Stimulated activated CD8-positive, alpha-beta memory T cell treated with anti-CD3 and anti-CD28 coated beads, Interleukin-4, amount 100 ng/mL, for 4 hours (primary cell): ENCODE results near the gene RERE.
"Not testable (repeated sequence)": the region's sequence is repeated elsewhere in the genome, so short reads cannot be mapped to it uniquely, and the experiment has no call there.

ENCODE experiments used
- DNase-seq, 2 donors: peaks; one replicate each; pipeline ENCODE4 v3.0.0-alpha.2; 2020; ENCODE audit warnings: low read depth in 2 of 2, low spot score in 1 of 2

Gene RERE

DNA sequence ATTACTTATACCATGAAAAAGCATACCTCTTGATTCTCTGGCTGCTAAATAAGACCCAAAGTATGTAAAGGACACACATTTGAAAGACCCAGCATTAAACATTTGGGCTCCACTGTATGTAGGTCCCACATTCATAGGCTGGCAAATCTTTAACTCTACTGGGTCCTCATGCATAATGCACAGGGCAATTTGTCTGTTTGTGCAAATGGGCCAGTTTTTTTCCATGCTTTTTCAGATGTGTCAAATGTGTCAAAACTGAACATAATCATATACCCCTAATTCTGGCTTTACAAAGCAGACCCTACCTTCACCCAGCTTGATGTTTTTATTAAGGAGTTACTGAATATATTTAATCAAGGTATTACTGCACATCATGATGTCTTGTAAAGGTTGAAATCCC, 63.7 kb downstream of the RERE start:
- DNase-seq = no peak

DNA sequence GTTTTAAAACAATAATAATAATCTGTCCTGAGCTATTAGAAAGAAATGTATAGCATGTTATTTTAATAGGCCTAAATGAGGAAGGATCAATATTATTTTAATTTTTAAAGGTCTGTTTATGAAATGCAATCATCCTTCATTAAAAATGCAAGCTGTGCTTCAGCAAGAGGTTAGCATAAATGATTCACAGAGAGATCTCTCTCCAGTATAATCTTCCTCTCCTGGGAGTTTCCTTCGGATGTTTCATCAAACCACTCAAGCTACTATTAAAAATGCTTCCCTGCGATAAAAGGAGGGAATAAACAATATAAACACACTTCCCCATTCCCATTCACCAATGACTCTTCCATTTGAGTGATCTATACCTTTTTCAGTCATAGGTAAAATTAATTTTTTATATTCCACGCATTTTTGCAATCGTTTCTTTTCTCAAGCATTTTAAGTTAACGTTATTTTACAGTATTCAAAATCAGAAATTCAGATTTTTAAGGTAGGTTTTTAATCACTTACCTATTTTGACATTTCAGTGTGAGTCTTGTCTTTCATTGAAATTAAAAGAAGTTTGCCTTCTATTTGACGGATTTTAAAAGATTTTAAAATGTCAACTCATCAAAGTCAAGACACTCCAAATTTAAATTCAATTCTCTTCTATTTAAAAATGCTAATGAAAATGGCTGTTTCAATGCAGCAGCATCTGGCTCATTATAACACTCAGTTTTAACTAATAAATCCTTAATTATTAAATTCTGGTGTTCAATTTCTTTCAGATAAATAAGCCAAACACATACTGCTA, 64.3 kb downstream of the RERE start:
- DNase-seq = no peak

DNA sequence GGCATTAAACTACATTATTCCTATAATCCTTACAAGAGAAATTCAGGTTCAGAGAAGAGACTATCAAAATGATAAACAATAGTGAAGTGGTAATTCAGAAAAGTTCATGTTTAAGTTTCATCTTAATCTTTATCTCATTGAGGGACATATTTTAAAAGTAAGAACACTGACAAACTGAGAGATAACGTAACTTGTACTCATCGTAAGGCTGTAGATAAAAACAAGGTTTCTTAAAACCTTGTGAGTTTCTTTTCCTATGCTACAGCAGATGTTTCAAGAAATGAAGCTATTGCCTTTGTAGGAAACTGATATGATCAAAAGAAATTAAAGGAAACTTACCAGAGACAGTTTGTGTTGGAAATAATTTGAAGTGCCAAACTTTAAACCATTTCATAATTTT, 65.0 kb downstream of the RERE start:
- DNase-seq = no peak

DNA sequence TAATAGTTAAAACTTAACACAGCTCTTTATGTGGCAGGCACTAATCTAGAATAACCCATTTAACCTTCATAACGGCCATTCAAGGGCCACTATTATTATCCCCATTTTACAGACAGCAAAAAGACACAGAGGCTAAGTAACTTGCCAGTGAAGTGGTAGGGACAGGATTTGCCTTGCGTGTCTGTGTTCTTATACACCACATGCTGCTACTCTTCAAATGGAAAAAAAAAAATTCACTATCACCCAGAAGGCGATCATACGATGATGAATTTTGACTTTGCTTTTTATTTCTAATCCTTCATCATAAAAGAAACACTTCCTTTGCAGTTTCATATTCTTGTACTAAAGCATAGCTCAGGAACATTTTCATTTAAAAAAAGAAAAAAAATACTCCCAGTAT, 65.5 kb downstream of the RERE start:
- DNase-seq = no peak

DNA sequence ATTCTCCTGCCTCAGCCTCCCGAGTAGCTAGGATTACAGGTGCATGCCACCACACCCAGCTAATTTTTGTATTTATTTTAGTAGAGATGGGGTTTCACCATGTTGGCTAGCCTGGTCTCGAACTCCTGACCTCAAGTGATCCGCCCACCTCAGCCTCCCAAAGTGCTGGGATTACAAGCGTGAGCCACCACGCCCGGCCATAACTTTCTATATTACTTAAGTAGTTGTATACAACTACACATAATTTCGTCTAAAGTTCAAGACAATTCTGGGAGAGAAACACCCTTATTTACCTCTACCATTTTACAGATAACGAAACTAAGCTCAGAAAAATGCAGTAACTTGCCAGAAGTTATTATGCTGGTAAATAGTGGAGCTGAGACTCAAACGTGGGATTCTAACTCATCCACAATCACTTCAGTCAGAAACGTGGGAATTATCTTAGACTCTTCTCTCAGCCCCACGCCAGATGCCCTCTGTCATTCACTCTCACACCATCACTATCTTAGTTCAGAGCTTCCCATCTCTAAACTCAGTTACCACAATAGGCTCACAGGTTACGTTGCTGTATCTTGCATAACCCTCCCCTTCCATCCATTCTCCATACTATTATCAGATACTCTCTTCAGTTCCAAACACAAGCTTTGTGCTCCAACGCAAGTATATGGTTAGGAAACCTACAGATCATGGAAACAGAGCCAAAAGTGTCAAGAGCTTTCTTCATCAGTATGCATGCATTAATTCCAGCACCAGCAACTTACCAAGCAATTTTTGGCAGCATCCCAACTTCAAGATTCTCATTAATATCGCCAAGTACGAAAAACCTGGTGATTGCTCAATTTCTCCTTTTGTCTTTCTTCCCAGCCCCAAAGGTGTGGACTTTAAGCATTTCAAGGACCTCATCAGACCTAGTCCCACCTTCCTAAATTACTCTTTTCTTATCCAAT, 69.3 kb downstream of the RERE start:
- DNase-seq = no peak

DNA sequence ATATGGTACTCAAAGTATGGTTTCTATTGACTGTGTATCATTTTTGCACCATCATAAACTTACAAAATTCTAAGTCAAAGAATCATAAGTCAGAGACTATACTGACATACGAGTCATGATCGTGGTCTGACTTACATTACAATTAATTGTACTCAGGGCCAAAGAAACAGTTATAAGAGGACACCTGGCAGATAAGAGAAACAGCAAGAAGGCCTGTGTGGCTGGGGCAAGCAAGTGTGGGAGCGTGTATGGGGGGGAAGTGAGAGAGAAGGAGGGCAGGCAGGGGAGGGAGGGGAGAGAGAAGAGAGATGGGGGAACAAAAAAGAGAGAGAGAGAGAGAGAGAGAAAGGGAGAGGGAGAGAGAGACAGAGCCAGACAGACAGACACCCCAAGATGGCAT, 70.9 kb downstream of the RERE start:
- DNase-seq = no peak

DNA sequence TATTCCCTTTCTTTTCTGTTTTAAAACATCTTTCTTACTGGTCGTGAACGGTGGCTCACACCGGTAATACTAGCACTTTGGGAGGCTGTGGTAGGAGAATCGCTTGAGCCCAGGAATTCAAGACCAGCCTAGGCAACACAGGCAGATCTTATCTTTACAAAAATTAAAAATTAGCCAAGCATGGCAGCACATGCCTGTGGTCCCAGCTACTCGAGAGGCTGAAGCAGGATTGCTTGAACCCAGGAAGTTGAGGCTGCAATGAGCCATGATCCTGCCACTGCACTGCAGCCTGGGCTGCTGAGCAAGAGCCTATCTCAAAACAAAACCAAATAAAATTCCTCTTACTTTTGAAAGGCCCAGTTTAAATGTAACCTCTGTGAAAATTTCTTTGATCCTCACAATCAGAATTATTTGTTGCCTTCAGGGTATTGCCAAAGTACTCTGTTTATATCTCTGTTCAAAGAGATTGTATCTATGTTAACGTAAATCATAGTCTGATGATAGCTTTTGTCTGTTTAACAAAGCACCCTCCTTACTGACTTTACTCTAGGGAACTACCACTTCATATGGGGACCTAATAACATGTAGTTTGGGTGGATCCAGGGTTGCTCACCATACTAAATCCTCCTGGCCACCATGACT, 71.6 kb downstream of the RERE start:
- DNase-seq = no peak

DNA sequence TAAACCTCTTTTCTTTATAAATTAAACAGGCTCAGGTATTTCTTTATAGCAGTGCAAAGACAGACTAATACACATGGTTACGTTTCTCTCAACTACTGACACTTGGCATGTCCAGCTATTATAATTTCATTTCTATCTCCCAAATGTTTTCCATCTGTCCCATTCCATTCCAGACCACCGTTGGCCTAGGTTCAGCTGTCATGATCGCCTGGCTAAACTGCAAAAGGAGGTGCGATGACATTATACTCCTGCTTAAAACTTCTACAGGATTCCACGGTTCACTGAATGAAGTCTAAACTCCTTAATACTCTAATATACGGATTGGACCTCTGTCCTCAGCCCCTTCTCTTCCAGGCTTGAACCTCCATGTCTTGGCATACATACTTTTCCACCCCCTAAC, 72.1 kb downstream of the RERE start:
- no peak for DNase-seq

DNA sequence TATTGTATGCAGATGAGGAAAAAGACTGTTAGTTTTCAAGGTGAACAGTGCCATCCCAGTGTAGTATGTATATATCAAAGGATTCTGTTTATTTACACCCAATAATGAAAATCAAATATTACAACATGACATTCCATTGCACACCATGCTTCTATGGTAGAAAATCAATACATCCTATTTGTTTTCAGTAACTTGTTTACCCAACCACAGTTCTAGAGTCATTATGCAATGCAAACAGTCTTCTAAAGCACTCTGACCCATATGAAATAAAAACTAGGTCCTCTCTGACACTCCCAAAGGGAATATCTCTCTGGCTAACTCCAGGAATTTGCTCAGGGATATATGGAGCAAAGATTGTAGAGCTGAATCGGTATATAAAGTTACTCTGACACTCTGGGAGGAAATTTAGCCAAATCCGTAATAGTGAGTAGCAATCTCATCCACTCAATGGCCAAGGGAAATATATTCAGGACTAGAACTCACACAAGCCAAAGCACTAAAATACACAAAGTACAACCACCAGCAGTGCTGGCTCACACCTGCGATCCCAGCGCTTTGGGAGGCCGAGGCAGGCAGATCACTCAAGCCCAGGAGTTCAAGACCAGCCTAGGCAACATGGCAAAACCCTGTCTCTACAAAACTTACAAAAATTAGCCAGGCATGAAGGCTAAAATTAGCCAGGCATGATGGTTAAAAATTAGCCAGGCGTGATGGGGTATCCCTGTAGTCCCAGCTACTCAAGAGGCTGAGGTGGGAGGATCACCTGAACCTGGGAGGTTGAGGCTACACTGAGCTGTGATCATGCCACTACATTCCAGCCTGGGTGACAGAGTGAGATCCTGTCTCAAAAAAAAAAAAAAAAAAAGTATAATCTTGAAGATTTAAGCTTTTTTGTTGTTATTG, 75.2 kb downstream of the RERE start:
- no peak for DNase-seq

DNA sequence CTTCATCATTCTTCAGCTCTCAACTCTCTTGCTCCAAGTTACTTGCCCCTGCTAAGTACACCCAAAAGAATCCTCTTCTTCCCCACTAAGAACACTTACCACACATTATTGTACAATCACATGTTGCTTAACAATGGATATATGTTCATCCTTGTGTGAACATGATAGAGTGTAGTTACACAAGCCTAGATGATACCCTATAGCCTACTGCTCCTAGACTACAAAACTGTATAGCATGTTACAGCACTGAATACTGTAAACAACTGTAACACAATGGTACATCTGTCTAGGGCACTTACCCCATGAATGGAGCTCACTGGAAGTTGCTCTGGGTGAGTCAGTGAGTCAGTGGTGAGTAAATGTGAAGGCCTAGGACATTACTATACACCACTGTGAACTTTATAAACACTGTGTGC, 77.4 kb downstream of the RERE start:
- no peak for DNase-seq

DNA sequence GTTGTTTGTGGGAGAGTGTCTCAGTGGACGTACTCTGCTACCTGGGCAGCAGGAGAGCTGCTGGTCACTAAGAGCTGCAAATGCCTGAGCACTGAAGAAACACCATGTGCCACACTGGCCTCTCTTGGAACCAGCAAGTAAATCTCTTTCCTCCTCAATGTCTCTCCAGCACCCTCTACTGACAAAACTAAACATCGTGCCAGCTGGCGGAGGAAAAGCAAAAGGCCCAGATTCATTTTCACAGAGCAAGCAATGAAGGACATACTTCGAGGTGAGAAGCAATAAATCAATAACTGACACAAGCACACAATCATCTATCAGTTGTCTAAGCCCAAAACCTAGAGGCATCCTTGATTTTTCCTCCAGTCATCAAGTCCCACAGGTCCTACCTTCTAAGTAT, 78.1 kb downstream of the RERE start:
- DNase-seq = no peak

DNA sequence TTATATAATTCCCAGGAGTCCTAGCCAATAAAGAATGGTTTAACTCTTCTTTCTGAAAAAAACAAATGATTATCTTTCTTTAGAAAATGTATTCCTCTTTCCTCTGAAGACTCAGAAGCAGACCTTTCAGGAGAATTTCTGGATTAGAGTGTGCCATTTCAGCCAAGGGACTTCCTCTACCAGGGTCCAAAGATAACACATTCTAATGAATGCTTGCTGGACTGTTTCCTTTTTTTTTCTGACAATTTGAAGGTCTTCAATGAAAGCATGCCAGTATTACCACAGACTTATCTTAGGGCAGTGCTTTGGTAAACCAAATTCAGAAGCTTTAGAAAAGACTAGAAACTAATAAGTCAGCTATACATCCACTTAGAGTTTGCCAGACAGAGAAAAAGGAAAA, 80.5 kb downstream of the RERE start:
- no peak for DNase-seq

DNA sequence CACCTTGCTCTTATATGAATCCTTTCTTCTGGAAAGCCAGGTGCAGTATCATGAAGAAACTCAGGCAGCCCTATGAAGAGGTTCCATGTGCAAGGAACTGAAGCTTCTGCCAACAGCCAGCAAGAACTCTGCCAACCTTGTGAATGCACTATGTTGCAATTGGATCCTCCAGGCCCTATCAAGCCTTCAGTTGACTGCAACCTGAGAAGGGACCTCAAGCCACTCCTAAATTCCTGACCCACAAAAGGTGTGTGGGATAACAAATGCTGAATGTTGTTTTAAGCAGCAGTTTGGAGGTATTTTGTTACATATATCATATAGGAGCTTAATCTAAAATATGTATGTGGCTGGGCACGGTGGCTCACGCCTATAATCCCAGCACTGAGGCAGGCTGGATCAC, 84.0 kb downstream of the RERE start:
- no peak for DNase-seq

DNA sequence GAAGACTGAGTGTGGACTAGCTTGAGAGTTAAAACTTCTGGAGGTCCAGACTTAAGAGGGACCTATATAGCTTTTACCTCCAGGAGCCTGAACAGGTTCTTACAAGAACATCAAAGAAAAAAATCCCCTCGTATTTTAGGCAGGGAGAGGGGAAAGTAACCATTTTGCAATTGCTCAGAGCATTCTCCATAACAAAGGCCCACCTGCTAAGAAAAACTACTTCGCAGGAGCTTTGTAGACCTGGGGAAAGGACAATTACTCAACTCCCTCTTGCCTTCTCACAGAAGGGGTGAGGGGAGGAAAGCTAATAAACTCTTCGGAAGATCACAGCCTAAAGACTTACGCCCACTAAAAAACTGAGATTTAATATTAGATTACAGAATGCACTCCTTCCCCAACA, 86.3 kb downstream of the RERE start:
- no peak for DNase-seq

DNA sequence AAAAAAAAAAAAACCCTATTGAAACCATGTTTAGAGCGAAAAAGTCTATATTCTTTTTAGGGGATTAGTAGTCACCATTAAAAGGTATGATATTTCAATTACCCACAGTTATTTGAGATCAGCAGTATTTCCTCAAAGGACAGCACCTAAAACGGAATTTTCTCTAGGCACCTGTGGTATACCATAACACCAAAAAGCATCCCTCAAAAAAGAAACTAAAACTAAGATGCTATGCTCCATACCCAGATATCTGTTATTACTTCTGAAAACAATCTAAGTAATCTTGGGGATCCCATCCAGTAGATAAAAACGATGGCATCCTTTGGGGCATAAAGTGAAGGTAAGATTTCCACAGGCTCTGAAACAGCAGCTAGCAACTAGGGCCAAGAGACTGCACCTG, 89.0 kb downstream of the RERE start:
- no peak for DNase-seq

DNA sequence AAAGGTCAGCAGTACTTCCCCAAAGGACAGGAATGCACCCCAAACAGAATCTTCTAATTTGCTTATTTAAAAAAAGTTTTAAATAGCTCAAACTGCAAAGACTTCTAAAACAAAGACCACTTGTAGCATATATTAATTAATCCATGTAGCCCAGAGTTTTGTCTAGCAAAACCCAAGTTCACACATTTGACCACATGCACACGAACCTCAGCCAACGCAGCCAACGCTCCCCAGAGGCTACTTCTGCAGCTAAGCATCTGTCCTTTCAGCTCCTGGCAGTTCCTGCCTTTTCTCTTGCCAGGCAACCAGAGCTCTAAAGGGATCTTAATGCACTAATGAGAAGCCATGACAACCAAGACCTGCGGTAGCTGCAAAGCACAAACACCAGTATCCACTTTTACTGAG, 89.6 kb downstream of the RERE start:
- DNase-seq = no peak

DNA sequence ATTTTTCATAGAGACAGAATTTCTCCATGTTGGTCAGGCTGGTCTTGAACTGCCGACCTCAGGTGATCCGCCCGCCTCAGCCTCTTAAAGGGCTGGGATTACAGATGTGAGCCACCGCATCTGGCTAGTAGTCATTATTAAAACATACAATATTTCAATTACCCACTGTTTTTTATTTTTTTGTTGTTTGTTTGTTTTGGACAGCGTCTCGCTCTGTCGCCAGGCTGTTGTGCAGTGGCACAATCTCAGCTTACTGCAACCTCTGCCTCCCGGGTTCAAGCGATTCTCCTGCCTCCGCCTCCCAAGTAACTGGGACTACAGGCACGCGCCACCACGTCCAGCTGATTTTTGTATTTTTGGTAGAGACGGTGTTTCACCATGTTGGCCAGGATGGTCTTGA, 90.1 kb downstream of the RERE start:
- DNase-seq = not testable (repeated sequence)

DNA sequence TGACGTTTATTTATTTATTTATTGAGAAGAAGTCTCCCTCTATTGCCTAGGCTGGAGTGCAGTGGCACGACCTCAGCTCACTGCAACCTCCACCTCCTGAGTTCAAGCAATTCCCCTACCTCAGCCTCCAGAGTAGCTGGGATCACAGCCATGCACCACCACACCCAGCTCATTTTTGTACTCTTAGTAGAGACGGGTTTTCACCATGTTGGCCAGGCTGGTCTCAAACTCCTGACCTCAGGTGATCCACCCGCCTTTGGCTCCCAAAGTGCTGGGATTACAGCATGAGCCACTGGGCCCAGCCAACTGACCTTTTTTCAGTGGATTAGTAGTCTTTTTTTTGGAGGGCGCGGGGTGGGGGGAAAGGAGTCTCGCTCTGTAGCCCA, 90.6 kb downstream of the RERE start:
- not testable (repeated sequence) for DNase-seq

DNA sequence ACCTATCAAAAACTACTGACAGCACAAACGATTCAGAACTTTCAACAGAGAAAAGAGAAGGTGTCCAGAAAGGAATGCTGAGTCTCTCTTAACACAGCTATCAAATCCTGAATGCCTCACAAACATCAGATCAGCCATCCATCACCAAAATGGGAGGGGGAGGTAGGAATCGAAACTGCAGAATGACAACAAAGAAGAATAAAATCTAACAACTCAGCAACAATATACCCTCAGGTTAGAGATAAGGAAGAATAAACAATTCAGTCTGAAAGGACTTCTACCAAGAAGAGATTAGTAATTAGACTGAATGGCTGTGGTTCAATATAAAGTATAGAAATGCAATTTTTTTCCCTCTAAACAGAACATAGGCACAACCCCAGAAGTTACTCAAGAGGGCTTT, 94.4 kb downstream of the RERE start:
- no peak for DNase-seq

DNA sequence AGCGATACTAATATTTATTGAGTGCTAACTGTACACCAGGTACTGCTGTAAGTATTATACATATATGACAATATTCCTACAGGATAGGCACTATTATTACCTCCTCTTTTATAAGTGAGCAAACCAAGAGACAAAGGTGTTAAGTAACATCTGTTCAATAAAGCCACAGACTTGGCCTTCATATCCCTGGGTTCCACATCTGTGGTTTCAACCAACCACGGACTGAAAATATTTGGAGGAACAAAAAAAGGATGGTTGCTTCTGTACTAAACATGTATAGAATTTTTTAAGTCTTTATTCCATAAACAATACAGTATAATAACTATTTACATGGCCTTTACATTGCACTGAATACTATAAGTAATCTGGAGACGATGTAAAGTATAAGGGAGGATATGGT, 95.1 kb downstream of the RERE start:
- no peak for DNase-seq
